ENCODE data around the gene XPC. TPM values are rescaled to one million over a fixed set of nuclear protein-coding genes. Genes with fewer than 3 reads are reported as not detected.

XPC gene
- total and polyA plus RNA-seq, 4 experiments from 2014 or later: 32.9 to 108 (median 81.0) TPM

DNA sequence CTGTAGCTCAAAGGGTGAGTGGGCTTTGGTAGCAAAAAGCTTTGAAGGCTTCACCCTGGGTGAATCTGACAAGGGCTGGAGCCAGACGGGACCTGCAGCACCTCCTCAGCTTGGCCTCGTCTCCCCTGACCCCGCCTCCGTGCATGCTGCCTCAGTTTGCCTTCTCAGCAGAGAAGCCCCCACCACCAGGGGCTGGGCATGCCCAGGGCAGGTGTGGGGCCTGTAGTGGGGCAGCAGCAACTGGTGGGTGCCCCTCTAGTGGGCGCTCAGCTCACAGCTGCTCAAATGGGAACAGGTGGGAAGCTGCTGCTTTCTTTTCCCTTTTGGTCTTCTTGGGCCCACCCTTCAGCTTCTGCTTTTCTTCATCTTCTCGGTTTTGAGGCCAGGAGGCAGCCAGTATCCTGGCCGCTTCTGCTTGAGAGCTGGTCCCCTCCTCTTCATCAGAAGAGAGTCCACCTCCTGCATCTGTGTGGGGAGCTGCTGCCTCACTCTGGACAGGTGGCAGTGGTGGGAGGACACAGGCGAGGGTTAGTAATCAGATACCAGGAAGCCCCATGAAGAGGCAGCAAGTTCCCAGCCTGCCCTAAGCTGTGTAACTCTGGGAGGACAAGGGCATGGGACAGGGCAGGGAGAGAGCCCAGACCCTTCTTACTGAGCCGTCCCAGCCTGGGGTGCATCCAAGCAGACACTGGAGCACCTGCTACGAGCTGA lies 32.6 kb downstream of the XPC start:
- intact Hi-C loops (cut with micrococcal nuclease): no loop called here
- ChIA-PET CTCF (ENCODE audit: partially characterized antibody) (interaction anchor here (1.2 to 5.8 kb wide), 6 partner anchors 14 to 249 kb away, joined by 7 to 41 read pairs (median 13); partner anchors contain the start of genes CHCHD4, LSM3, TMEM43 and XPC), POLR2A (ENCODE audit: partially characterized antibody) (interaction anchor here (0.6 to 18.6 kb wide), 8 partner anchors 13 to 803 kb away, joined by 3 to 342 read pairs (median 4); partner anchors contain the start of genes CHCHD4, LSM3, TMEM43 and XPC)
- Mint-ChIP-seq H3K27ac (peak overlapping the region; percentile 96 to 100 (median 100)), H3K4me1 (peaks cover 41 to 64% (median 51%) of the 10 kb centered on the region in 4 donors), H3K36me3 (peaks cover 21 to 61% of the 10 kb centered on the region in 2 donors), H3K9me3 (no peaks in the 10 kb centered on the region), H3K27me3 (no peaks in the 10 kb centered on the region), H3K4me3 (peak overlapping the region in 3 of 8 donors; percentile 34 to 54 (median 48))
- Histone ChIP-seq H3K36me3 (ENCODE audit: insufficient read depth, low read length) (peaks cover 40% of the 10 kb centered on the region), H3K27me3 (ENCODE audit: insufficient read depth, low read length) (no peaks in the 10 kb centered on the region), H3K9me3 (ENCODE audit: control insufficient read depth in 1 of 2, low read length in 2 of 2) (no peaks in the 10 kb centered on the region), H3K4me1 (ENCODE audit: insufficient read depth, low read length) (peaks cover 54% of the 10 kb centered on the region), H3K4me3 (ENCODE audit: low read length in 2 of 2) (no peak overlapping the region), H3K27ac (ENCODE audit: low read depth, low read length) (peak overlapping the region; percentile 95)
- no peak for DNase-seq

DNA sequence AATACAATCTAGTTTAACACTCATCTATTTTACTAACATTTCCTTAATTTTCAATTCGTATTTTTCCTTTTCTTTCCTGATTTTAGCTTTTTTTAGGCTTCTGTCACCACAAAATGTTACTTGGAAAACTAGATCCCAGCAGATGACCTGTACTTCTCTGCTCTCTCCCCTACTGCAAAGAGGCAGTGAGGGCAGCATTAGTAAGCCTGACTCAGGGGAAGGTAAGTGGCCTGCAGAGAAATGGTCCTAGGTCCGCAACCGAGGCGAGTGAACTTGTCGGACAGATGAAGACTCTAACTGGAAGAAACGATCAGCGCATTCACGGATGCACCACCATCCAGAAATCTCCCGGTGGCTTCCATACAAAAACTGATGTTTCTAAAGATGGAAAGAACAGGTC lies 33.2 kb downstream of the XPC start:
- peak overlapping the region in 4 of 8 donors; percentile 18 to 89 (median 83) for H3K4me3 Mint-ChIP-seq
- DNase-seq: no peak
- no peaks in the 10 kb centered on the region for H3K9me3 Mint-ChIP-seq
- peaks cover 60% of the 10 kb centered on the region for H3K4me1 ChIP-seq (ENCODE audit: insufficient read depth, low read length)
- peak overlapping the region; percentile 95 for H3K27ac ChIP-seq (ENCODE audit: low read depth, low read length)
- H3K4me3 ChIP-seq (ENCODE audit: low read length in 2 of 2): peak overlapping the region in 1 of 2 donors; percentile 29
- intact Hi-C loops (cut with micrococcal nuclease): no loop called here
- peaks cover 36% of the 10 kb centered on the region for H3K36me3 ChIP-seq (ENCODE audit: insufficient read depth, low read length)
- POLR2A ChIA-PET (ENCODE audit: partially characterized antibody): interaction anchor here (0.6 to 18.6 kb wide), 13 partner anchors 14 to 804 kb away, joined by 3 to 342 read pairs (median 3); partner anchors contain the start of genes CHCHD4, HDAC11, LSM3 and TMEM43
- H3K9me3 ChIP-seq (ENCODE audit: control insufficient read depth in 1 of 2, low read length in 2 of 2): no peaks in the 10 kb centered on the region
- peak overlapping the region; percentile 95 to 100 (median 100) for H3K27ac Mint-ChIP-seq
- H3K4me1 Mint-ChIP-seq: peaks cover 45 to 70% (median 56%) of the 10 kb centered on the region in 4 donors
- H3K36me3 Mint-ChIP-seq: peaks cover 19 to 58% of the 10 kb centered on the region in 2 donors
- H3K27me3 ChIP-seq (ENCODE audit: insufficient read depth, low read length): no peaks in the 10 kb centered on the region
- CTCF ChIA-PET (ENCODE audit: partially characterized antibody): interaction anchor here (1.1 to 5.8 kb wide), 10 partner anchors 8 to 257 kb away, joined by 3 to 41 read pairs (median 7); partner anchors contain the start of genes CHCHD4, LSM3, SLC6A6 and TMEM43
- H3K27me3 Mint-ChIP-seq: no peaks in the 10 kb centered on the region

DNA sequence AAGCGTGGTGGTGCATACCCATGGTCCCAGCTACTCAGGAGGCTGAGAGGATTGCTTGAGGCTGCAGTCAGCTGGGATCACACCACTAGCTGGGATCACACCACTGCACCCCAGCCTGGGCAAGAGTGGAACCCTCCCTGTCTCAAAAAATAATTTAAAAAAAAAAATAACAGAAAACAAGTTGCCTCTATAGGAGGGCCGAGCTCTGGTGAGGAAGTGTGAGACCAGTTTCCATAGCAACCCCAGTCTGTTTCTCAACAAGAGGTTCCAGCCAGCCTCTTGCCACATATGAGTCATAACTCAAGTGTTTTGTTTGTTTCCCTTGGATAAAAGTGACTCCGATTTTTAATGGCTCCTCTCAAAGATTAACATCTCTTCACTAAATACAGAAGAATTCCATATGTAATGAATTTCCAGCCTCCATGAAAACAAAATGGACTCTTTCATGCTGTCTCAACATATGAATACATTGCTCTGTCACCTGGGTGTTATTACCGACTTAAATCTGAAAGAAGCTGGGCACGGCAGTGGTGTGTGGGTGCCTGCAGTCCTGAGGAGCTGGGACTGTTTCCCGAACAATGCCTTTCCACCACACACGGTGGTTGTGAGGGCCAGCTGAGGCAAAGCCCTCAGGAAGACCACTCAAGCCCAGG lies 33.9 kb downstream of the XPC start:
- peak; percentile 87 to 96 (median 93) for DNase-seq
- H3K4me3 Mint-ChIP-seq: peak overlapping the region; percentile 73 to 89 (median 82)
- H3K27me3 Mint-ChIP-seq: no peaks in the 10 kb centered on the region
- H3K9me3 Mint-ChIP-seq: no peaks in the 10 kb centered on the region
- ChIA-PET POLR2A (ENCODE audit: partially characterized antibody) (interaction anchor here (0.6 to 18.6 kb wide), 18 partner anchors 16 to 805 kb away, joined by 3 to 342 read pairs (median 3); partner anchors contain the start of genes CCDC174, CHCHD4, HDAC11 and LSM3), CTCF (ENCODE audit: partially characterized antibody) (interaction anchor here (1.1 to 5.8 kb wide), 11 partner anchors 8 to 259 kb away, joined by 3 to 41 read pairs (median 7); partner anchors contain the start of genes CHCHD4, LSM3, SLC6A6 and TMEM43)
- intact Hi-C loops (cut with micrococcal nuclease): loop anchor here (1.0 to 5.0 kb wide), 3 partner anchors 20 to 247 kb away; partner anchors contain the start of genes CHCHD4, LSM3 and XPC
- Histone ChIP-seq H3K27me3 (ENCODE audit: insufficient read depth, low read length) (no peaks in the 10 kb centered on the region), H3K9me3 (ENCODE audit: control insufficient read depth in 1 of 2, low read length in 2 of 2) (no peaks in the 10 kb centered on the region), H3K27ac (ENCODE audit: low read depth, low read length) (peak overlapping the region; percentile 95), H3K4me1 (ENCODE audit: insufficient read depth, low read length) (peaks cover 67% of the 10 kb centered on the region), H3K36me3 (ENCODE audit: insufficient read depth, low read length) (peaks cover 38% of the 10 kb centered on the region), H3K4me3 (ENCODE audit: low read length in 2 of 2) (peak overlapping the region in 1 of 2 donors; percentile 29)
- H3K4me1 Mint-ChIP-seq: peaks cover 45 to 72% (median 60%) of the 10 kb centered on the region in 4 donors
- H3K36me3 Mint-ChIP-seq: peaks cover 20 to 61% of the 10 kb centered on the region in 2 donors
- peak overlapping the region; percentile 95 to 100 (median 100) for H3K27ac Mint-ChIP-seq

DNA sequence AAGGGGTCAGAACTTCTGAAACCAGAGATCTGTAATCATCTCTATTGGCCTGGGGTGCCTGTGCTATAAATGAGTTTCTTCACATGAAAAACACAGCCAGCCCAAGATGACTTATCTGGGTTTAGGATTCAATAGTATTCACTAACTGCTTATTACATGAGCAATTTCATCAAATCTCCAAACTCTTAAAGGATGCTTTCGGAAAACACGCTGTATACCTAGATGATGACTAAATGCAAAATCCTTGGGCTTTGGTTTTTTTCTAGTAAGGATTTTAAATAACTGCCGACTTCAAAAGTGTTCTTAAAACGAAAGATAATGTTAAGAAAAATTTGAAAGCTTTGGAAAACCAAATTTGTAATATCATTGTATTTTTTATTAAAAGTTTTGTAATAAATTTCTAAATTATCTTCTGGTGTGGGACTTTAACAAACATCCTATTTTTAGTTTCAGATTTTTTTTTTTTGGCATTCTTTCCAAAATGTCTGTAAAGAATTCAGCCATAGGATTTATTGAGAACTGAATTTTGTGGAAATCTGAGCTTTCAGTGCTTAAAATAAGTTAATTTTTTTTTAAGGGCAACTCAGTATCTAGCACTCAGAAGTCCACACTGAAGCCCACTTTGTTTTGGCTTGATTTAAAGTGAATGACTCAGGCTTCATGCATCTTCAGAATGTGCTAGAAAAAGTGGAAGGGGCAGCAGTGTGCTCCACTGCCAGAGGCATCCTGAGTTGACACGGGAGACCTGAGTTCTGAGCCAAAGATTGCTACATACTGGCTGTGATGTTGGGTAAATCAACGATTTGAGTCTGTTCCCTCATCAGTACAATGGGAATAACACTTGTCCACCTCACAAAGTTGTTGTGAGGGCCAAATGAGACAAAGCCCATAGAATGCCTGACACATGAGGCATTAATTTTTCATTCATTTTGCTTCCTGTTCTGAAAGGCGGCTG lies 34.9 kb downstream of the XPC start:
- Histone ChIP-seq H3K4me3 (ENCODE audit: low read length in 2 of 2) (no peak overlapping the region), H3K4me1 (ENCODE audit: insufficient read depth, low read length) (peaks cover 67% of the 10 kb centered on the region), H3K36me3 (ENCODE audit: insufficient read depth, low read length) (peaks cover 37% of the 10 kb centered on the region), H3K27me3 (ENCODE audit: insufficient read depth, low read length) (no peaks in the 10 kb centered on the region), H3K9me3 (ENCODE audit: control insufficient read depth in 1 of 2, low read length in 2 of 2) (no peaks in the 10 kb centered on the region), H3K27ac (ENCODE audit: low read depth, low read length) (peak overlapping the region; percentile 95)
- Mint-ChIP-seq H3K9me3 (no peaks in the 10 kb centered on the region), H3K4me1 (peaks cover 47 to 78% (median 62%) of the 10 kb centered on the region in 4 donors), H3K27ac (peak overlapping the region; percentile 95 to 100 (median 100)), H3K4me3 (peak overlapping the region; percentile 58 to 89 (median 83)), H3K27me3 (no peaks in the 10 kb centered on the region), H3K36me3 (peaks cover 24 to 63% of the 10 kb centered on the region in 2 donors)
- peak in 1 of 5 donors; percentile 46 for DNase-seq
- intact Hi-C loops (cut with micrococcal nuclease): loop anchor here (1.0 to 5.0 kb wide), 3 partner anchors 19 to 246 kb away; partner anchors contain the start of genes CHCHD4, LSM3 and XPC
- ChIA-PET CTCF (ENCODE audit: partially characterized antibody) (interaction anchor here (1.5 to 5.8 kb wide), 8 partner anchors 9 to 258 kb away, joined by 4 to 41 read pairs (median 9); partner anchors contain the start of genes CHCHD4, LSM3, TMEM43 and XPC), POLR2A (ENCODE audit: partially characterized antibody) (interaction anchor here (0.7 to 18.6 kb wide), 16 partner anchors 15 to 729 kb away, joined by 3 to 342 read pairs (median 5); partner anchors contain the start of genes CCDC174, CHCHD4, LSM3 and SLC6A6)

DNA sequence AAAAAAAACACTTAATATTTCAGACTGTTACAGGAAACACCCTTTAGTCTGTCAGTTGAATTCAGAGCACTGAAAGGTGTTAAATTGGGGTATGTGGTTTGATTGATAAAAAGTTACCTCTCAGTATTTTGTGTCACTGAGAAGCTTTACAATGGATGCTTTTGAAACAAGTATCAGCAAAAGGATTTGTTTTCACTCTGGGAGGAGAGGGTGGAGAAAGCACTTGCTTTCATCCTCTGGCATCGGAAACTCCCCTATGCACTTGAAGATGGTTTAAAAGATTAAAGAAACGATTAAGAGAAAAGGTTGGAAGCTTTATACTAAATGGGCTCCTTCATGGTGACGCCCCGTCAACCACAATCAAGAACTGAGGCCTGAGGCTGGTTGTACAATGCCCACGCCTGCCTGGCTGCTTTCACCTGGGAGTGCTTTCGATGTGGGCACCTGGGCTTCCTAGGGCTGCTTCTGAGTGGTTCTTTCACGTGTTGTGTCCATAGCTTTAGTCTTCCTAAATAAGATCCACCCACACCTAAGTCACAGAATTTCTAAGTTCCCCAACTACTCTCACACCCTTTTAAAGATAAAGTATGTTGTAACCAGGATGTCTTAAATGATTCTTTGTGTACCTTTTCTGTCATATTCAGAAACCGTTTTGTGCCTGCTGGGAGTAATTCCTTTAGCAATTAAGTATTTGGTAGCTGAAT lies 35.7 kb downstream of the XPC start:
- POLR2A ChIA-PET (ENCODE audit: partially characterized antibody): interaction anchor here (0.6 to 18.6 kb wide), 10 partner anchors 10 to 1302 kb away, joined by 3 to 342 read pairs (median 8); partner anchors contain the start of genes CCDC174, CHCHD4, LSM3 and SLC6A6
- CTCF ChIA-PET (ENCODE audit: partially characterized antibody): interaction anchor here (1.5 to 5.8 kb wide), 5 partner anchors 11 to 61 kb away, joined by 4 to 41 read pairs (median 10); partner anchors contain the start of genes CHCHD4, LSM3, TMEM43 and XPC
- H3K27ac Mint-ChIP-seq: peak overlapping the region; percentile 95 to 100 (median 100)
- DNase-seq: peak; percentile 79 to 92 (median 84)
- Histone ChIP-seq H3K4me1 (ENCODE audit: insufficient read depth, low read length) (peaks cover 67% of the 10 kb centered on the region), H3K27ac (ENCODE audit: low read depth, low read length) (peak overlapping the region; percentile 95), H3K9me3 (ENCODE audit: control insufficient read depth in 1 of 2, low read length in 2 of 2) (no peaks in the 10 kb centered on the region), H3K4me3 (ENCODE audit: low read length in 2 of 2) (peak overlapping the region in 1 of 2 donors; percentile 11), H3K36me3 (ENCODE audit: insufficient read depth, low read length) (peaks cover 29% of the 10 kb centered on the region), H3K27me3 (ENCODE audit: insufficient read depth, low read length) (no peaks in the 10 kb centered on the region)
- H3K9me3 Mint-ChIP-seq: no peaks in the 10 kb centered on the region
- H3K4me3 Mint-ChIP-seq: peak overlapping the region; percentile 58 to 84 (median 76)
- H3K27me3 Mint-ChIP-seq: no peaks in the 10 kb centered on the region
- peaks cover 29 to 67% of the 10 kb centered on the region in 2 donors for H3K36me3 Mint-ChIP-seq
- peaks cover 49 to 81% (median 62%) of the 10 kb centered on the region in 4 donors for H3K4me1 Mint-ChIP-seq
- intact Hi-C loops (cut with micrococcal nuclease): loop anchor here (5.0 kb wide), 1 partner anchor 245 kb away; no protein-coding TSS in a partner anchor

All from CD4-positive, alpha-beta memory T cell (primary cell).